Thyroid gland (tissue), 4 donors: Measurements from ENCODE around the gene CHRM5. TPM values are rescaled to one million over a fixed set of nuclear protein-coding genes. Genes with fewer than 3 reads are reported as not detected.

Source experiments
- DNase-seq, 2 donors: peaks; one replicate each; pipeline ENCODE4 v3.0.0-alpha.2; 2019
- H3K27ac ChIP-seq, 3 donors: fragments of 200-600 bp; sonication (generic); 1 replicate in 2 of 3; 2 replicates in 1 of 3; pipeline ENCODE4 v1.5.1; 2016 to 2019; ENCODE audit warnings: mild to moderate bottlenecking in 1 of 3, moderate library complexity in 1 of 3
- H3K27me3 ChIP-seq: fragments of 200-600 bp; sonication (generic); one replicate; pipeline ENCODE4 v1.5.1; 2019
- H3K36me3 ChIP-seq, 2 donors: fragments of 200-600 bp; sonication (generic); one replicate each; pipeline ENCODE4 v1.5.1; 2016 to 2019
- H3K4me1 ChIP-seq, 2 donors: fragments of 200-600 bp; sonication (generic); one replicate each; pipeline ENCODE4 v1.5.1; 2017 to 2019
- H3K4me3 ChIP-seq, 3 donors: fragments of 200-600 bp; sonication (generic); replicated peaks in 1 of 3; 1 replicate in 2 of 3; 2 replicates in 1 of 3; pipeline ENCODE4 v1.5.1; 2016; ENCODE audit warnings: mild to moderate bottlenecking in 1 of 3
- H3K9me3 ChIP-seq: fragments of 200-600 bp; sonication (generic); one replicate; pipeline ENCODE4 v1.5.1; 2017
- POLR2A ChIP-seq, 2 donors: fragments of 450-650 bp; IDR thresholded peaks; one replicate each; pipeline ENCODE4 v1.6.1; 2017; ENCODE audit warnings: antibody characterized with exemption in 2 of 2, mild to moderate bottlenecking in 2 of 2, moderate library complexity in 1 of 2
- WGBS, 2 donors: methylation state at CpG; one replicate each; pipeline ENCODE4 v1.1.5; 2017; 5-methylcytosine and 5-hydroxymethylcytosine counted together
- intact Hi-C: fragments of 100-400 bp; cut with DNase I; formaldehyde crosslinking; loops from one replicate; pipeline ENCODE4 v1.15.1; 2023
- total RNA-seq, 4 donors: library from RNA; depleted of rRNA; stranded (reverse); fragments of >200 nt; gene quantifications; one replicate each; pipeline ENCODE4 v1.2.3, GENCODE V29; 2016
- TF ChIP-seq, protein P1 (sequence below), 6 experiments: fragments of 200-600 bp in 3 of 6; fragments of 450-650 bp in 3 of 6; sonication (generic) in 3 of 6; IDR thresholded peaks; one replicate each; pipeline ENCODE4 v1.5.1; 2016 to 2019; ENCODE audit warnings: antibody characterized with exemption in 6 of 6, mild to moderate bottlenecking in 2 of 6, inconsistent platforms in 1 of 6, moderate library complexity in 1 of 6

CHRM5 gene
- total RNA-seq, 4 donors from 2014 or later, result not detected

DNA sequence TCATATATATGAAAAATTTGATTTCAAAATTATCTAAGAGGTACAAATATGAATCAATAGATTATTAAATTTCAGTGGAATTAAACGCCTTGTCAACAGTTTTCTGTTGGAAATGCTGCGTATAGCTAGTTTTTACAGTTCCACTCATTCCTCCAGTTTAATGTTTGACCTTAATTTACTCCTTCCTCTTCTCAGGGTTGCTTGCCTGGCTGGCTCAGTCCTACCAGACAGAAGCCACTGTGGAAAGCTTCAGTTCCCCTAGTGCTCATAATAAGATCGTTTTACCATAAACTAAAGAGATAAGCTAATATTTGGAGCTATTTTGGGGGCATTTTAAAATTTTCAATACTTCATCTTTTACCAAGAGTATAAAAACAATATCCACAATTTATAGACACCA, 110.6 kb downstream of the CHRM5 start:
- Histone ChIP-seq H3K9me3 (no peaks in the 10 kb centered on the region), H3K27ac (no peak overlapping the region), H3K4me1 (no peaks in the 10 kb centered on the region), H3K27me3 (no peaks in the 10 kb centered on the region), H3K36me3 (peaks cover under 1 to 10% of the 10 kb centered on the region in 2 donors), H3K4me3 (no peak overlapping the region)
- TF ChIP-seq, protein P1, sequence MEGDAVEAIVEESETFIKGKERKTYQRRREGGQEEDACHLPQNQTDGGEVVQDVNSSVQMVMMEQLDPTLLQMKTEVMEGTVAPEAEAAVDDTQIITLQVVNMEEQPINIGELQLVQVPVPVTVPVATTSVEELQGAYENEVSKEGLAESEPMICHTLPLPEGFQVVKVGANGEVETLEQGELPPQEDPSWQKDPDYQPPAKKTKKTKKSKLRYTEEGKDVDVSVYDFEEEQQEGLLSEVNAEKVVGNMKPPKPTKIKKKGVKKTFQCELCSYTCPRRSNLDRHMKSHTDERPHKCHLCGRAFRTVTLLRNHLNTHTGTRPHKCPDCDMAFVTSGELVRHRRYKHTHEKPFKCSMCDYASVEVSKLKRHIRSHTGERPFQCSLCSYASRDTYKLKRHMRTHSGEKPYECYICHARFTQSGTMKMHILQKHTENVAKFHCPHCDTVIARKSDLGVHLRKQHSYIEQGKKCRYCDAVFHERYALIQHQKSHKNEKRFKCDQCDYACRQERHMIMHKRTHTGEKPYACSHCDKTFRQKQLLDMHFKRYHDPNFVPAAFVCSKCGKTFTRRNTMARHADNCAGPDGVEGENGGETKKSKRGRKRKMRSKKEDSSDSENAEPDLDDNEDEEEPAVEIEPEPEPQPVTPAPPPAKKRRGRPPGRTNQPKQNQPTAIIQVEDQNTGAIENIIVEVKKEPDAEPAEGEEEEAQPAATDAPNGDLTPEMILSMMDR (IDR thresholded peaks at IDR 0.05), result no peak
- no peak for TF ChIP-seq POLR2A (IDR thresholded peaks at IDR 0.05)
- no peak for DNase-seq
- 90 to 92% methylated on average over 3 of the region's 3 CpGs for WGBS, 2 donors
- intact Hi-C loops, result no loop called here

DNA sequence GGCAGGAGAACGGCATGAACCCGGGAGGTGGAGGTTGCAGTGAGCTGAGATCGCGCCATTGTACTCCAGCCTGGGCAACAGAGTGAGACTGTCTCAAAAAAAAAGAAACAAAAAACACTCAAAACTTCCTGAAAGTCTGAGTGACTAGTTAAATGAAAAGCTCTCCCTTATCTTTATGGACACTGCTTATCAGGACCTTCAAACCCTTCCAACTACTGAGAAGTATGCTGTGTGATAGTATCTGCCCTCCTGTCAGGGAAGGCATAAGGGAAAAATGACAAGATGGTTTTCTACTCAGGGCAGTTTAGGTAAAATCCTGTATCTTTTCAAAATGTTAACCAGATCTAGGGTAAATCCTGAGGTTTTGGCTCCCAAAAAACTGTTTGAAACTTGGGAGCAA, 111.6 kb downstream of the CHRM5 start:
- DNase-seq, result no peak
- WGBS, 2 donors, result 93 to 99% methylated on average over 4 of the region's 4 CpGs
- Histone ChIP-seq H3K4me3 (no peak overlapping the region), H3K27me3 (no peaks in the 10 kb centered on the region), H3K27ac (no peak overlapping the region), H3K4me1 (no peaks in the 10 kb centered on the region), H3K9me3 (no peaks in the 10 kb centered on the region), H3K36me3 (peaks cover 7 to 15% of the 10 kb centered on the region in 2 donors)
- intact Hi-C loops, result no loop called here
- TF ChIP-seq, protein P1 (IDR thresholded peaks at IDR 0.05), result no peak
- TF ChIP-seq POLR2A (IDR thresholded peaks at IDR 0.05), result no peak

DNA sequence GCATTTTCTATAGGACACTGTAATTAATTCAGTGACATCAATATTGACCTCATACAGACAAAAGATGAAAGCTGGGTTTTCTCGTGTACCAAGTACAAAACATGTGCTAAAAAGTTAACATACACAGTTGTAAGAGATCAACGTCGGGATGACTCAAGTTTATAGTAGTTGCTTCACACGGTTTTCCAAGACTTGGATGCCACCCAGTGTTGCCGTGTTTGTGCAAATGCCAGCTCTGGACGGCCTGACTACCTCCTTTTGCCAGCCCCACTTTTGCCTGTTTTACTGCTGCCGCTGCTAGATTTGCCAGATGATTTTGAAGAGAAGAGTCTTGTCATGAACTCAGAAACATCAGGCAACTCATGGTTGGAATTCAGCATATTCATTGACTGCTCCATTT, 115.8 kb downstream of the CHRM5 start:
- Histone ChIP-seq H3K4me1 (no peaks in the 10 kb centered on the region), H3K27me3 (no peaks in the 10 kb centered on the region), H3K36me3 (peaks cover 16 to 25% of the 10 kb centered on the region in 2 donors), H3K27ac (no peak overlapping the region), H3K9me3 (no peaks in the 10 kb centered on the region), H3K4me3 (no peak overlapping the region)
- no peak for DNase-seq
- WGBS, 2 donors, result 84 to 92% methylated on average over 7 of the region's 7 CpGs
- intact Hi-C loops, result no loop called here
- TF ChIP-seq, protein P1 (IDR thresholded peaks at IDR 0.05), result no peak
- TF ChIP-seq POLR2A (IDR thresholded peaks at IDR 0.05), result no peak

DNA sequence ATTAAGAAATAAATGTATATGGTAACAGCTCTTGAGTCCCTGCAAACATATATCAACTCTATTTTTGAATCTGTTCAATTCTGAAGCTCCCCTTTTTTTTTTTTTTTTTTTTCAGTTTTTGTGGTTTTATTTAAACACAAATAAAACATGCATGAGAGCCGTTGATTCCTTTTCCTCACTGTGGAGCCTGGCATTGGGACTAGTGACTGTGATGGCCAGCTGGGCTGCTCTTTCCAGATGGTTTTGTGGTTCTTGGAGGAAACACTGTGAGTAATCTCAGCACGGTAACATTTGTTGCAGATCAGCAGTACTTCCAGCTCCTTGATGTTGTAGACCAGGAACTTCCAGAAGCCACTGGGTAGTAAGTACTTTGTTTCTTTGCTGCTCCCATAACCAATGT, 117.4 kb downstream of the CHRM5 start:
- intact Hi-C loops, result no loop called here
- 81 to 86% methylated on average over 2 of the region's 2 CpGs for WGBS, 2 donors
- Histone ChIP-seq H3K4me3 (no peak overlapping the region), H3K36me3 (peaks cover 16 to 25% of the 10 kb centered on the region in 2 donors), H3K27me3 (no peaks in the 10 kb centered on the region), H3K9me3 (no peaks in the 10 kb centered on the region), H3K27ac (no peak overlapping the region), H3K4me1 (no peaks in the 10 kb centered on the region)
- TF ChIP-seq, protein P1 (IDR thresholded peaks at IDR 0.05), result no peak
- no peak for TF ChIP-seq POLR2A (IDR thresholded peaks at IDR 0.05)
- no peak for DNase-seq

DNA sequence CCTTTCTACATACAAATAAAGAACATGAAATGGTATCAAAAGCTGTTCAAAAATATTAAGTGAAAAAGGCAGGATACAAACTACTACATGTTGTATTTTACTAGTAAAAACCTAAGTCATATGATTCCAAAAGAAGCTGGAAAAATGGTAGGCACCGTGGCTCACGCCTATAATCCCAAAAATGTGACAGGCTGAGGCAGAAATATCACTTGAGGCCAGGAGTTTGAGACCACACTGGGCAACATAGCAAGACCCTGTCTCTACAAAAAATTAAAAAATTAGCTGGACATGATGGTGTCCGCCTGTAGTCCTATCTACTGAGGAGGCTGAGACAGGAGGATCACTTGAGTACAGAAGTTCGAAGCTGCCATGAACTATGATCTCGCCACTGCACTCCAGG, 131.6 kb downstream of the CHRM5 start:
- no peak for TF ChIP-seq POLR2A (IDR thresholded peaks at IDR 0.05)
- TF ChIP-seq, protein P1 (IDR thresholded peaks at IDR 0.05), result no peak
- no peak for DNase-seq
- no peak overlapping the region for H3K4me3 ChIP-seq
- no peak overlapping the region for H3K27ac ChIP-seq
- no peaks in the 10 kb centered on the region for H3K27me3 ChIP-seq
- H3K36me3 ChIP-seq, result peaks cover 0 to 5% of the 10 kb centered on the region in 2 donors
- 96 to 97% methylated on average over 5 of the region's 5 CpGs for WGBS, 2 donors
- no peaks in the 10 kb centered on the region for H3K9me3 ChIP-seq
- peaks cover 7 to 12% of the 10 kb centered on the region in 2 donors for H3K4me1 ChIP-seq
- intact Hi-C loops, result loop anchor here (5.0 to 10.0 kb wide), 2 partner anchors 127 to 265 kb away; partner anchors contain the start of genes EMC4 and LPCAT4
